NCI-H345 treated with DMSO at 0.1 percent for 48 hours (cell line): ENCODE data around the gene PTPRJ.

Source experiments
- DNase-seq: peaks from one replicate; lab custom pipeline; 2025; ENCODE audit not compliant: unreplicated experiment; lab: John Stamatoyannopoulos, UW

Gene PTPRJ

GRCh38 chr11:47994417-47994816 is 14.1 kb downstream of the PTPRJ start:
- DNase-seq, result no peak

- no peak for DNase-seq
Measured at GRCh38 chr11:47995360-47995769, 15.0 kb downstream of the PTPRJ start.

- DNase-seq, result no peak
Measured at GRCh38 chr11:47997063-47998053, 17.0 kb downstream of the PTPRJ start.

- DNase-seq, result no peak
Measured at GRCh38 chr11:47998345-47998732, 18.0 kb downstream of the PTPRJ start.

- no peak for DNase-seq
Measured at GRCh38 chr11:47998733-47999359, 18.5 kb downstream of the PTPRJ start.

GRCh38 chr11:48000432-48000831 is 20.1 kb downstream of the PTPRJ start:
- DNase-seq, result no peak

- no peak for DNase-seq
Measured at GRCh38 chr11:48001438-48002021, 21.2 kb downstream of the PTPRJ start.

GRCh38 chr11:48002561-48002960 is 22.2 kb downstream of the PTPRJ start:
- DNase-seq, result no peak

GRCh38 chr11:48003926-48004325 is 23.6 kb downstream of the PTPRJ start:
- DNase-seq, result no peak

- DNase-seq, result no peak
Measured at GRCh38 chr11:48004456-48004855, 24.1 kb downstream of the PTPRJ start.

- DNase-seq, result no peak
Measured at GRCh38 chr11:48005136-48005535, 24.8 kb downstream of the PTPRJ start.

- no peak for DNase-seq
Measured at GRCh38 chr11:48005831-48006270, 25.5 kb downstream of the PTPRJ start.

- DNase-seq, result no peak
Measured at GRCh38 chr11:48006301-48006992, 26.1 kb downstream of the PTPRJ start.

- no peak for DNase-seq
Measured at GRCh38 chr11:48007677-48008076, 27.3 kb downstream of the PTPRJ start.

- no peak for DNase-seq
Measured at GRCh38 chr11:48008951-48009270, 28.6 kb downstream of the PTPRJ start.

- no peak for DNase-seq
Measured at GRCh38 chr11:48011102-48011797, 30.9 kb downstream of the PTPRJ start.

- DNase-seq, result no peak
Measured at GRCh38 chr11:48011798-48012391, 31.5 kb downstream of the PTPRJ start.

GRCh38 chr11:48013269-48013901 is 33.0 kb downstream of the PTPRJ start:
- no peak for DNase-seq

GRCh38 chr11:48014917-48015316 is 34.6 kb downstream of the PTPRJ start:
- DNase-seq, result no peak
